Midbrain (tissue), 1 donor: ENCODE data around the gene TMEM9.
A peak's percentile ranks its signal among the peaks of the same experiment; 100 is the strongest.

Experiments used
- DNase-seq: peaks from one replicate; lab custom pipeline; 2025; lab: John Stamatoyannopoulos, UW

The TMEM9 gene

GRCh38 chr1:201126832-201127754 is 27.2 kb downstream of the TMEM9 start, which contains the start of gene ASCL5:
Gene ASCL5, minus strand, starts transcription at chr1:201127184. Its CDS starts 11,812 bp downstream, at chr1:201115372.
- no peak for DNase-seq

DNA sequence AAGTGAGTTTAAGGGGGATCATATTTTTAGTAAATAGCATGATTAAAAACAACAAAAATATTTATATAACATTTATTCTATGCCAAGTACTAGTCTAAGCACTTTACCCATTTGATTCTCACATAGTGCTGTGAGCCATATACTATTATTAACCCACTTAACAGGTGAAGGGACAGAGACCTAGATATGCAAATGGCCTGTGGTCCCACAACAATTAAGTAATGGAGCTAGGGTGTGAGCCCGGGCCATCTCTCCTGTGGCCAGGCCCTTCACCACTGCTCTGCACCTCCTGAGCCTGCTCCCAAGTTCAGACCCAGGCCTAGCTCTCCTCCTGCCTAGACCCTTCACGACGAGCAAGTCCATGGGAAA is 27.8 kb downstream of the TMEM9 start:
- DNase-seq, result no peak

- DNase-seq, result no peak
Measured at GRCh38 chr1:201125800-201126199, 28.5 kb downstream of the TMEM9 start.

- DNase-seq, result no peak
Measured at GRCh38 chr1:201125019-201125418, 29.3 kb downstream of the TMEM9 start.

- no peak for DNase-seq
Measured at GRCh38 chr1:201123866-201124265, 30.4 kb downstream of the TMEM9 start.

- no peak for DNase-seq
Measured at GRCh38 chr1:201122321-201122957, 31.8 kb downstream of the TMEM9 start.

DNA sequence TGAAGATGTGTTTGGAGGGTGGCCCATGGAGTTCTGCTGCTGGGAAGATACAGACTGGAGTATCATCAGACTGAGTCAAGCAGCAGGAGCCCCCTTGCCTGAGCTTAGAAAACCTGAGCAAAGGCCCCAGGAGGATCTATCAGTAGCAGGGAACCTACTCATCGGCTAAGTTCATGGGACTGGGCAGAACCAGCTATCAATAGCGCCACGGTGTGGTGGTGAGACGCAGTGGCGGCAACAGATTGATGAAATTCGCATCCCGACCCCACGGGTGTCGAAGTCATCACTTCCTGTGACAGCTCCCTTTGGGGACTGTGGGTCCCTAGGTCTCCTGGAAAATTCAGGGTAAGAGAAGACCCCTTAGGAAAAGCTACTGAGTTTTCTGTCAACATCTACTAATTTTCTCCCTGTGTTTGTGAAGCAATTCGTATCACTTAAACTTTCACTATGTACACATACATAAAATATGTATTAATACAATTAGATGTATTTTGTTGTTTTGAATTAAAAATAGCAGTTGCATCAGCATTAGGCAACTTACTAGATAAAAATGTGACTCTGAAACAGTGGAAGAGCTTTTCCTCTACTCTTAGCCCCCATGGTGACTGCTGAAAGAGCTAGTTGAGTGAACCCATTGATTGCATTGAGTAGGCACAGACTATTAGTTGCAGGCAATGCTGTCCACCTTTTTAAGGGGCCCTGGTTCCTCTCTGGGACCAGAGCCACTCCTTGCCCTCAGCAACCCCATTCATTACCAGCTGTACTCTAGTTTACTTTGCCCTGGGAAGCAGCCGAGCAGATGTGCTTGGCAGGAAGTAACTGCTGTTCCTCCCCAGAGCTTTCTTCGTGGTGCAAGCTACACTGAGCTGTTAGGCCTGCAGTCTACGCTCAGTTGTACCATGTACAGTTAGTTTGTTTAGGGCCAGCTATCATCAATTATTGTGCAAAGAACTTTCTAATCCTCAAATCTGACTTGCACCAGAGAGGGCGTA is 34.8 kb downstream of the TMEM9 start:
- peak; percentile 3 for DNase-seq

GRCh38 chr1:201116091-201116490 is 38.2 kb downstream of the TMEM9 start:
- DNase-seq, result no peak

DNA sequence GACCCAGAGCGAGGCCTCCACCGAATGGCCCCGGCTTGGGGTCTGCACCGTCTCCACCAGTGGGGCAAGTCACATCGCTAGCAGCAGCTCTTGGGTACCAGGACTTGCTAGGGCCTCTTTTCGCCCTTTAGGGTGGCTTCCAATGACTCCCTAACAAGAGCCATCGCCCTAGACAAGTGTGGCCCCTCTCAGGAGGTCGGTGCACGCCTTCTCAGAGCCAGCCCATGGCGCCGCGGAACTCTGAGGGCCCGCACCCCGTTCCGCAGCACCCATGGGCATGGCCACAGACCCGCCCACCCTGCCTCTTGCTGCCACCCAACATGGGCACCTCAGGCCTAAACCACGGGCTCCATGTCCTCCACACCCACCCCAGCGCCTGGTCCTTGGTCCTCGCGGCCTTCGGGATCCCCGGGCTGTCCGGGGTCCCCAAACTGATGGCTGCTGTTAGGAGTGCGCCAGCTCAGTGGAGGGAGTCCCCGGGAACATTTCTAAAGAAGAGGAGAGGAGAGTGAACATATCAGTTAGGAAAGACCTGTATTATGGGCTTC is 38.8 kb downstream of the TMEM9 start:
- no peak for DNase-seq

GRCh38 chr1:201114245-201115131 is 39.8 kb downstream of the TMEM9 start:
- peak; percentile 88 for DNase-seq

DNA sequence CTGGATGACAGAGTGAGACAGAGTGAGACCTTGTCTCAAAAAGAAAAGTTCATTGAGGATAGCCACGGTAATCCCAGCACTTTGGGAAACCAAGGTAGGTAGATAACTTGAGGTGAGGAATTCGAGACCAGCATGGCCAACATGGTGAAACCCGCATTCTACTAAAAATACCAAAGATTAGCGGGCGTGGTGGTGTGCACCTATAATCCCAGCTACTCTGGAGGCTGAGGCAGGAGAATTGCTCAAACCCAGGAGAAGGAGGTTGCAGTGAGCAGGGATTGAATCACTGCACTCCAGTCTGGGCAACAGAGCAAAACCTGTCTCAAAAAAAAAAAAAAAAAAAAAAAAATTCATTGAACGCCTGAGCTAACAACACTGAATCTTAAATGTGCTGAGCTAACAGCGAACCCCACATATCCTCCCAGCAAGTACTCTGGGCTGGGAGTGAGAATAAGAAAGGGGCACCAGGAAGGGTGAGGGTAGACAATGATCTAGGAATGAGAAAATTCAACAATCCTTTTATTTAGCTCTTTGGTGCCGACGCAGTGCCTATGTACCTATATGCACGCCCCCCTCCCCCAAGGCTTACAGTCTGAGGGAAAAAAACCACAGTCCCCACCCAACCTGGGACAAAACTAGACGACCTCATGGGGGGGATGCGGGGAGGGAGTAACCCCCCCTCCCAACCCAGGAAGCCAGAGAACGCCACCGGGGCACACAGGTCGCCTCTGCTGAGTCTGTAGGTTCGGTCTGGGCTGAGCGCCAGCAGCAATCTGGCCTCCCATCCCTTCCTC is 40.6 kb downstream of the TMEM9 start:
- DNase-seq, result no peak

DNA sequence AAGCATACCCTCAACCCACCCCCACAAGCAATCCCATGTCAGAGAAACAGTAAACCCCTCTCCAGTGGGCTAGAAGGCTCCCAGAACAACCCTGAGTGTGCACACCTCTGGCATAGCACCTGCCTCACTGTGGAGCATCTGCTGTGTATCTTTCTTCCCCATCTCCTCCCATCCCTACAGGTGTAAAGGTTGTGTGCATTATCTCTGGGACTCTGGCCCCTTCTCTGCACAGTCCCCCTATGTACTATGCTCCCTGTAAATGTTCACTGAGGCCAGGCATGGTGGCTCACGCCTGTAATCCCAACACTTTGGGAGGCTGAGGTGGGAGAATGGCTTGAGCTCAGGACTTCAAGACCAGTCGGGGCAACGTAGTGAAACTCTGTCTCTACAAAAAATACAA is 41.3 kb downstream of the TMEM9 start:
- DNase-seq, result no peak

GRCh38 chr1:201112173-201112731 is 42.0 kb downstream of the TMEM9 start, which contains the start of gene CACNA1S:
Gene CACNA1S, minus strand, starts transcription at chr1:201112426. Its CDS starts 87 bp downstream, at chr1:201112339.
- no peak for DNase-seq

DNA sequence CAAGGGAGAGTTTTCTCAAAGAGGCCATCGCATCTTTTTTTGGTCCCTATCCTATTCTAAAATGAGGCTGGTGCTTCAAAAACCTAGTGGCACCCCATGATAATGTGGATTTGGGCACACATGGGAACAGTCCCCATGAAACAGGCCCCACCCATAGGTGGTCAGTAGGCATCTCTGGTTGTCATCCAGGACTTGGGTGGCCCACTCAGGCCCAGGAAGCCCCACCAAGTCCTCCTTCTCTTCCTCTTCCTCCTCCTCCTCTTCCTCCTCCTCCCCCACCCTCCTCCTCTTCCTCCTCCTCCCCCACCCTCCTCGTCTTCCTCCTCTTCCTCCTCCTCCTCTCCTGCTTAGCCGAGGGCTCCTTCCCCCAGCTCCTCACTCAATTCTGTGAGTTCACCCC is 42.6 kb downstream of the TMEM9 start:
- no peak for DNase-seq

GRCh38 chr1:201111156-201111555 is 43.1 kb downstream of the TMEM9 start:
- no peak for DNase-seq

DNA sequence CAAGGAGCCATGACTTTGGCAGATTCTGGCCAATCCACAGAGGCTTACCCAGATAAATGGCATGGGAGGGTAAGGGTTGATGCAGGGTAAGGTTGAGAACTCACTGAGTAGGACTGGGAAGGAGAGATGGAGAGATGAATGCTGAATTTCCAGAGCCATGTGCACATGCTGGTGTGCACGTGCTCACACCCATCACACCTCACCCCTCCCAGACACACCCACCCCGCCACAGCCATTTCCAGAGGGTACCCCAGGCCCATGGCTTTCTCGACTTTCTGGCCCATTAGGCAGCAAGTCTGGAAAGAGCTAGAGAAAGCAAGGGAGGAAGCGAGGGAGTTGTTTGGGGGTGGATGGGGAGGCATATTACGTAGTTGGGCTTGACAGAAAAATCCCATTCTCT is 43.7 kb downstream of the TMEM9 start:
- no peak for DNase-seq

DNA sequence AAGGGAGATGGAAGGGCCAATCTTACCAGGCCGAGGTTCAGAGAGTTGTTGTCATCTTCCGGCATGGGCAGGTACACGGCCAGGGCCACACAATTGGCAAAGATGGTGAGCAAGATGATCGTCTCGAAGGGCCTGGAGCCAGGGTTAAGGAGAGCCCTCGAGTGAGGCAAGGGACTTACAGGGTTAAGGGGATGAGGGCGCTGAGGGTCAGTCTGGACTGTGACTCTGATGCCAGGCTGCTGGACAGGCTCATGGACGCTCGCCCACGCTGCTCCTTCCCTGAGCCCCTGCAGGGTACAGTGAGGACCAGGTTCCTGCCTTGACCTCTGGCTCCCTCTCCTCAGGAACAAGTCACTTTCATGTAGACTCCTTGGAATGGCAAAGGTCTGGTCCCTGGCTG is 44.1 kb downstream of the TMEM9 start:
- no peak for DNase-seq

- DNase-seq, result no peak
Measured at GRCh38 chr1:201109651-201110050, 44.6 kb downstream of the TMEM9 start.

DNA sequence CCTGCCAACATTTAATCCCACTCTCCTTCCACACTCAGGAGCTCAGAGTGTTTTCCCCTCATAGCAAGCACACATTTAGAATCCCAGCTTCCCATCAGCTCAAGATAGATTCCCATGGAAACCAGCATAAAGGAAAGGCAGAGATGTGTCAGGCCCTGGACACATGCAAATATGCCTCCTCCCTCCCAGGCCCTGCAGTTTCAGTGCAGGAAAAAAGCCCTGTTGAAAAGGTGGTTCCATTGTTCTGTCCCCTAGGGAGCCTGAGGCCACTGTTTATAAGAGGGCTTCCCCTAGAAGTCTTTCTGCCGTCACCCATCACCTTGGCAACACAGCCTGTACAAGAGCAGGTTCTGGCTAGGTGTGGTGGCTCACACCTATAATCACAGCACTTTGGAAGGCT is 45.7 kb downstream of the TMEM9 start:
- DNase-seq, result no peak
